Endodermal cell (in vitro differentiated cells): ENCODE data around the gene CIT. TPM values are rescaled to one million over a fixed set of nuclear protein-coding genes. Genes with fewer than 3 reads are reported as not detected.

Experiments
- DNase-seq: peaks from one replicate; pipeline ENCODE4 v3.0.0-alpha.2; 2017
- H3K27ac ChIP-seq: 2 replicates; pipeline ENCODE4 v1.5.1; 2013; ENCODE audit warnings: mild to moderate bottlenecking, low read depth, low read length, moderate library complexity
- H3K27me3 ChIP-seq: 2 replicates; pipeline ENCODE4 v1.6.1; 2013; ENCODE audit warnings: mild to moderate bottlenecking, low read length, moderate library complexity; ENCODE audit not compliant: insufficient read depth, control insufficient read depth, poor library complexity, severe bottlenecking
- H3K36me3 ChIP-seq: 2 replicates; pipeline ENCODE4 v1.7.0; 2013; ENCODE audit warnings: mild to moderate bottlenecking, low read length, moderate library complexity; ENCODE audit not compliant: control insufficient read depth, insufficient read depth
- H3K4me1 ChIP-seq: one replicate; pipeline ENCODE4 v1.7.0; 2013; ENCODE audit warnings: low read length; ENCODE audit not compliant: control insufficient read depth, insufficient read depth
- H3K4me3 ChIP-seq: 2 replicates; pipeline ENCODE4 v1.5.1; 2013; ENCODE audit warnings: mild to moderate bottlenecking, low read length, moderate library complexity
- H3K9ac ChIP-seq: 2 replicates; pipeline ENCODE4 v1.6.1; 2013; ENCODE audit warnings: mild to moderate bottlenecking, low read length, moderate library complexity; ENCODE audit not compliant: poor library complexity, severe bottlenecking; ENCODE audit errors: extremely low read depth
- H3K9me3 ChIP-seq: 2 replicates; pipeline ENCODE4 v1.6.1; 2013; ENCODE audit warnings: mild to moderate bottlenecking, low read length, moderate library complexity; ENCODE audit not compliant: control insufficient read depth
- H3K27ac Mint-ChIP-seq: 2 replicates; pipeline ENCODE4 v1.8.0; 2020; ENCODE audit warnings: mixed read lengths
- H3K27me3 Mint-ChIP-seq: 2 replicates; pipeline ENCODE4 v1.8.0; 2021; ENCODE audit warnings: mild to moderate bottlenecking, mixed read lengths; ENCODE audit not compliant: insufficient read depth
- H3K36me3 Mint-ChIP-seq: 2 replicates; pipeline ENCODE4 v1.8.0; 2020; ENCODE audit warnings: low read depth, mixed read lengths
- H3K4me1 Mint-ChIP-seq: 2 replicates; pipeline ENCODE4 v1.8.0; 2020; ENCODE audit warnings: mixed read lengths
- H3K4me3 Mint-ChIP-seq: 2 replicates; pipeline ENCODE4 v1.8.0; 2020; ENCODE audit warnings: mild to moderate bottlenecking, moderate library complexity, mixed read lengths
- H3K9me3 Mint-ChIP-seq: 2 replicates; pipeline ENCODE4 v1.8.0; 2020; ENCODE audit warnings: mild to moderate bottlenecking, mixed read lengths
- CTCF ChIP-seq: fragments of 200-600 bp; sonication (generic); conservative IDR thresholded peaks from 2 replicates; pipeline ENCODE4 v1.5.0; 2021; ENCODE audit warnings: antibody characterized with exemption, mild to moderate bottlenecking
- WGBS, 2 experiments: methylation state at CpG; one replicate each; pipeline versions ENCODE4 v1.1.5 to v1.1.7; 2013; ENCODE audit warnings: missing lambda C conversion rate in 2 of 2, mixed read lengths in 1 of 2; ENCODE audit not compliant: insufficient coverage in 1 of 2, insufficient read length in 1 of 2; 5-methylcytosine and 5-hydroxymethylcytosine counted together
- total RNA-seq, 2 donors: library from RNA; stranded (reverse); fragmentation: NEBNext Ultra II Directional in 1 of 2; extraction: Animal tissue kit (Norgen Biotek cat#: 25700) in 1 of 2; gene quantifications; 2 replicates in 1 of 2; 3 replicates in 1 of 2; pipeline ENCODE4 v1.2.1, GENCODE V29; 2021

CIT gene
- total RNA-seq, 2 donors from 2014 or later = 57.3 to 79.1 TPM

GRCh38 chr12:119819322-119819721 lies 57.8 kb downstream of the CIT start:
- Histone ChIP-seq H3K4me3 (no peak overlapping the region), H3K9ac (no peak overlapping the region), H3K36me3 (peaks cover 46% of the 10 kb centered on the region), H3K9me3 (no peaks in the 10 kb centered on the region), H3K27ac (no peak overlapping the region), H3K4me1 (no peaks in the 10 kb centered on the region), H3K27me3 (no peaks in the 10 kb centered on the region)
- peaks cover 43% of the 10 kb centered on the region for H3K36me3 Mint-ChIP-seq
- WGBS, 2 experiments = 92 to 100% methylated on average over 2 to 5 of the region's 5 CpGs
- no peaks in the 10 kb centered on the region for H3K27me3 Mint-ChIP-seq
- H3K27ac Mint-ChIP-seq = no peak overlapping the region
- DNase-seq = no peak
- H3K4me3 Mint-ChIP-seq = no peak overlapping the region
- H3K4me1 Mint-ChIP-seq = no peaks in the 10 kb centered on the region
- no peaks in the 10 kb centered on the region for H3K9me3 Mint-ChIP-seq
- no peak for TF ChIP-seq CTCF

- Histone ChIP-seq H3K27ac (no peak overlapping the region), H3K27me3 (no peaks in the 10 kb centered on the region), H3K4me1 (no peaks in the 10 kb centered on the region), H3K9me3 (no peaks in the 10 kb centered on the region), H3K36me3 (peaks cover 38% of the 10 kb centered on the region), H3K9ac (no peak overlapping the region), H3K4me3 (no peak overlapping the region)
- Mint-ChIP-seq H3K4me1 (no peaks in the 10 kb centered on the region), H3K27ac (no peak overlapping the region), H3K4me3 (no peak overlapping the region), H3K9me3 (no peaks in the 10 kb centered on the region), H3K27me3 (no peaks in the 10 kb centered on the region), H3K36me3 (peaks cover 47% of the 10 kb centered on the region)
- WGBS, 2 experiments = 94 to 100% methylated on average over 1 to 2 of the region's 2 CpGs
- DNase-seq = no peak
- no peak for TF ChIP-seq CTCF
Measured at GRCh38 chr12:119817546-119818343, 59.4 kb downstream of the CIT start.

GRCh38 chr12:119809023-119809422 lies 68.1 kb downstream of the CIT start:
- H3K27me3 ChIP-seq = no peaks in the 10 kb centered on the region
- DNase-seq = no peak
- Mint-ChIP-seq H3K9me3 (peaks cover 14% of the 10 kb centered on the region), H3K36me3 (peaks cover 41% of the 10 kb centered on the region), H3K27ac (no peak overlapping the region), H3K4me1 (peaks cover 3% of the 10 kb centered on the region), H3K27me3 (no peaks in the 10 kb centered on the region), H3K4me3 (no peak overlapping the region)
- WGBS, 2 experiments = 93 to 100% methylated on average over 1 to 2 of the region's 2 CpGs
- H3K9me3 ChIP-seq = peaks cover 11% of the 10 kb centered on the region
- H3K4me1 ChIP-seq = no peaks in the 10 kb centered on the region
- TF ChIP-seq CTCF = no peak
- H3K9ac ChIP-seq = no peak overlapping the region
- H3K27ac ChIP-seq = no peak overlapping the region
- no peak overlapping the region for H3K4me3 ChIP-seq
- peaks cover 9% of the 10 kb centered on the region for H3K36me3 ChIP-seq
